Activated T-cell treated with anti-CD3 and anti-CD28 coated beads, Interleukin-2, amount 50 U/mL, for 72 hours (primary cell): Measurements from ENCODE around the gene DMD. TPM values are rescaled to one million over a fixed set of nuclear protein-coding genes. Genes with fewer than 3 reads are reported as not detected.
"Not testable (repeated sequence)": the region's sequence is repeated elsewhere in the genome, so short reads cannot be mapped to it uniquely, and the experiment has no call there.

Experiments
- ATAC-seq, 2 donors: fragments of 150-1000 bp; cut with Tn5 transposase; replicated peaks in 1 of 2; 2 replicates each; pipeline ENCODE4 v1.10.0; 2021; ENCODE audit warnings: moderate library complexity in 2 of 2, mild to moderate bottlenecking in 1 of 2
- DNase-seq, 2 donors: peaks; one replicate each; pipeline ENCODE4 v3.0.0; 2021 to 2022; ENCODE audit warnings: mixed read lengths in 1 of 2
- H3K27ac Mint-ChIP-seq: one replicate; pipeline ENCODE4 v1.8.0; 2022; ENCODE audit warnings: mild to moderate bottlenecking, moderate library complexity, mixed read lengths
- H3K27me3 Mint-ChIP-seq: one replicate; pipeline ENCODE4 v1.8.0; 2022; ENCODE audit warnings: low read depth, mixed read lengths
- H3K36me3 Mint-ChIP-seq, 2 donors: one replicate each; pipeline ENCODE4 v1.8.0; 2022; ENCODE audit warnings: mixed read lengths in 2 of 2, mild to moderate bottlenecking in 1 of 2; ENCODE audit not compliant: insufficient read depth in 2 of 2
- H3K4me1 Mint-ChIP-seq: one replicate; pipeline ENCODE4 v1.8.0; 2022; ENCODE audit warnings: low read depth, mixed read lengths
- H3K4me3 Mint-ChIP-seq, 2 donors: one replicate each; pipeline ENCODE4 v1.8.0; 2022; ENCODE audit warnings: mild to moderate bottlenecking in 2 of 2, mixed read lengths in 2 of 2, moderate library complexity in 2 of 2
- H3K9me3 Mint-ChIP-seq, 2 donors: one replicate each; pipeline ENCODE4 v1.8.0; 2022; ENCODE audit warnings: mixed read lengths in 2 of 2
- total RNA-seq, 2 donors: library from RNA; stranded (reverse); gene quantifications; one replicate each; pipeline ENCODE4 v1.2.3, GENCODE V29; 2022

The DMD gene
- total RNA-seq, 2 donors from 2014 or later, result 2.9 to 4.6 TPM

DNA sequence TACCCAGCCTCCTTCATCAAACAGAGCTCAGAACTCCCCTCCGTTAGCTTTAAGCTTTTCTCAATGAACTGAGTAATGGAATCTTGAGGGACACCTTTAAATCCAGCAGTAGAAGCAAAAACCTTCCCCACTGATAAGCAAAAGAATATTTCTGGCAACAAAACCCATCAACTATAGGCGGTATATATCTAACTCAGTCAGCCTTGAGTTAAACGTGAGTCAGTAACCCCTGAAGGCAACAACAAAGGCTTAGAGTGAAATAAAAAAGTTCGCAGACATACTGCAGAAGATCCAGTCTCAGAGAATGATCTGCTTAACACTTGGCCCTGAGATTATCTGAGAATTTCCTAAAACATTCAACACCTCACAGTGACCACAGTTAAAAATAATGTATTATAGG lies 77.2 kb downstream of the DMD start:
- no peak overlapping the region for H3K27ac Mint-ChIP-seq
- no peaks in the 10 kb centered on the region for H3K27me3 Mint-ChIP-seq
- no peaks in the 10 kb centered on the region for H3K36me3 Mint-ChIP-seq
- no peaks in the 10 kb centered on the region for H3K4me1 Mint-ChIP-seq
- peaks cover 0 to 1% of the 10 kb centered on the region in 2 donors for H3K9me3 Mint-ChIP-seq
- DNase-seq (no peak), ATAC-seq (no peak)
- H3K4me3 Mint-ChIP-seq, result no peak overlapping the region

GRCh38 chrX:33133320-33133719 lies 78.0 kb downstream of the DMD start:
- no peak overlapping the region for H3K4me3 Mint-ChIP-seq
- H3K4me1 Mint-ChIP-seq, result no peaks in the 10 kb centered on the region
- DNase-seq (no peak), ATAC-seq (no peak)
- H3K9me3 Mint-ChIP-seq, result peaks cover 0 to 1% of the 10 kb centered on the region in 2 donors
- no peaks in the 10 kb centered on the region for H3K27me3 Mint-ChIP-seq
- H3K27ac Mint-ChIP-seq, result no peak overlapping the region
- H3K36me3 Mint-ChIP-seq, result no peaks in the 10 kb centered on the region

GRCh38 chrX:33132569-33132968 lies 78.8 kb downstream of the DMD start:
- H3K4me1 Mint-ChIP-seq, result no peaks in the 10 kb centered on the region
- no peak overlapping the region for H3K4me3 Mint-ChIP-seq
- ATAC-seq (no peak), DNase-seq (no peak)
- no peaks in the 10 kb centered on the region for H3K36me3 Mint-ChIP-seq
- no peaks in the 10 kb centered on the region for H3K27me3 Mint-ChIP-seq
- H3K9me3 Mint-ChIP-seq, result peaks cover 0 to 1% of the 10 kb centered on the region in 2 donors
- H3K27ac Mint-ChIP-seq, result no peak overlapping the region

DNA sequence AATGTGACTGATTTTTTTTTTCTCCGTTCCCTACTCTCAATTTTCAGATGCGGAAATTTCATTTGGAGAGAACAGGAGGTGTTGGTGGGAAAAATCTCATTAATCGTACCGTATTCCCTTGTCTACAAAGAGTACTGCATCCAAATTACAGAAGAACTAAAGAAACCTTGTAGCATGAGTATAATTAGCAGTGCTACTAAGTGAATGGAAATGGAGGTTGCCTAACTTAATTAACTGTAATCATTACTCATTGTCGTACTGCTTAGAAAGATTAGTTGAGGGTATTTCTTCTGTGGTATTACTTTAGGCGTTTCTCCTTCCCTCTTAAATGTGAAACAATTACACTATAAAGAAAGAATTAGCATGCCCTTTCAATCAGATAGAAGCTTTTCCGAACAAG lies 81.7 kb downstream of the DMD start:
- Mint-ChIP-seq H3K36me3 (no peaks in the 10 kb centered on the region), H3K27ac (no peak overlapping the region), H3K4me1 (no peaks in the 10 kb centered on the region), H3K4me3 (no peak overlapping the region), H3K27me3 (no peaks in the 10 kb centered on the region), H3K9me3 (no peaks in the 10 kb centered on the region)
- ATAC-seq, result no peak
- DNase-seq, result no peak

GRCh38 chrX:33128048-33128805 lies 83.1 kb downstream of the DMD start:
- no peak overlapping the region for H3K27ac Mint-ChIP-seq
- ATAC-seq, result no peak
- no peak overlapping the region for H3K4me3 Mint-ChIP-seq
- no peaks in the 10 kb centered on the region for H3K36me3 Mint-ChIP-seq
- DNase-seq, result no peak
- no peaks in the 10 kb centered on the region for H3K4me1 Mint-ChIP-seq
- H3K27me3 Mint-ChIP-seq, result no peaks in the 10 kb centered on the region
- no peaks in the 10 kb centered on the region for H3K9me3 Mint-ChIP-seq

GRCh38 chrX:33126469-33126868 lies 84.9 kb downstream of the DMD start:
- no peaks in the 10 kb centered on the region for H3K9me3 Mint-ChIP-seq
- H3K4me1 Mint-ChIP-seq, result no peaks in the 10 kb centered on the region

DNA sequence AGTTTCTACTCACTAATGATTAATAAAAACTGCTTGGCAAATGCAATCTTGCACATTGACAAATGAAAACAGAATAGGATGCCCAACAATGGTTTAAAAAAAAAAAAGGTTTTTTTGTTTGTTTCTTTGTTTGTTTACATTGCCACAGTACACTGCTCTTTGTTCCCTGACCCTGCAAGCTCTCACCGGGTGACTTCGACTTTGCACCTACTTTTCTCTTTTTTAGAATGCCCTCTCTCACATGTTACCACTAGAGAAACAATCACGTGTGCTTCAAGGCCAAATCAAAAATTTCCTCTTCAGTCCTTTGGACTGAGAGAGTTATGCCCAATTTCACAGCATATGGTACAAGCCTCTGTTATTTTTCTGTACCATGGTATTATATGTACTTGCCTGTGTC lies 101.5 kb downstream of the DMD start:
- H3K36me3 Mint-ChIP-seq, result no peaks in the 10 kb centered on the region
- no peak overlapping the region for H3K27ac Mint-ChIP-seq
- no peak for ATAC-seq
- H3K9me3 Mint-ChIP-seq, result no peaks in the 10 kb centered on the region
- no peaks in the 10 kb centered on the region for H3K27me3 Mint-ChIP-seq
- DNase-seq, result no peak
- no peaks in the 10 kb centered on the region for H3K4me1 Mint-ChIP-seq
- H3K4me3 Mint-ChIP-seq, result no peak overlapping the region

More at GRCh38 chrX:33126469-33126868, 84.9 kb downstream of the DMD start:
- no peak for DNase-seq
- Mint-ChIP-seq H3K36me3 (no peaks in the 10 kb centered on the region), H3K4me3 (no peak overlapping the region), H3K27me3 (no peaks in the 10 kb centered on the region), H3K27ac (no peak overlapping the region)
- no peak for ATAC-seq

DNA sequence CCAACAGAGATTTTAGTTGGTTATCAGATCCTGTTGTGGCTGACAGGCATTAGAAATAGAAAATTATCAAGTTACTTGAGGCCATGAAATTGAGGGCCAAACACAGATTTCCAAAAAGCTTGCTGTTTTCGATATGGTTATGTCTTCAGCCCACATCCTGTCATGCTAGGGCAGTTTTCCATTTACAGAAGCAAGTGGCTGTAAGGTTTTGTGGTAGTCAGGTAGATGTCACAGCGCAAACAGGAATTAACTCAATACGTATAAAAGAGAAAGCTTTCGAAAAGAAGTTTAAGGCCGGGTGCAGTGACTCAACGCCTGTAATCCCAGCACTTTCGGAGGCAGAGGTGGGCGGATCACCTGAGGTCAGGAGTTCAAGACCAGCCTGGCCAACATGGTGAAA lies 104.6 kb downstream of the DMD start:
- H3K4me1 Mint-ChIP-seq, result no peaks in the 10 kb centered on the region
- no peaks in the 10 kb centered on the region for H3K9me3 Mint-ChIP-seq
- no peaks in the 10 kb centered on the region for H3K36me3 Mint-ChIP-seq
- H3K27ac Mint-ChIP-seq, result no peak overlapping the region
- DNase-seq (no peak), ATAC-seq (no peak)
- H3K4me3 Mint-ChIP-seq, result no peak overlapping the region
- no peaks in the 10 kb centered on the region for H3K27me3 Mint-ChIP-seq

DNA sequence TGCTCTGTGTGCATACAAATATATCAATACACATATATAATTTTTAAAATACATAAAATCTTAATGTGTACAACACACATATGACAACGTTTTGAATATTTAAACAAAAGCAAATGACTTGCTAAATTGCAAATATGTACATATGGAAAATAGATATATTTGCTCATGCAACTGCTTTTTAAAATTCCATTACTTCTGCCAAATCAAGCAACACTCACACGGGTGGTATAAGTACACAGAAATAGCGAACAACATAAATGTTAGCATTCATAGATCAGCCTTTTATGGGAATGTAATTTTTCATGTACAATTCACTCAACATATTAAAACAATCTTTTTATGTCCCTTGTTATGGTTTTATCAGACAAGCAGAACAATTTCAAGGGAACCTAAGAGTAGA lies 116.3 kb downstream of the DMD start:
- ATAC-seq (no peak), DNase-seq (no peak)
- no peak overlapping the region for H3K4me3 Mint-ChIP-seq
- H3K36me3 Mint-ChIP-seq, result no peaks in the 10 kb centered on the region
- no peak overlapping the region for H3K27ac Mint-ChIP-seq
- H3K4me1 Mint-ChIP-seq, result no peaks in the 10 kb centered on the region
- H3K9me3 Mint-ChIP-seq, result no peaks in the 10 kb centered on the region
- no peaks in the 10 kb centered on the region for H3K27me3 Mint-ChIP-seq

DNA sequence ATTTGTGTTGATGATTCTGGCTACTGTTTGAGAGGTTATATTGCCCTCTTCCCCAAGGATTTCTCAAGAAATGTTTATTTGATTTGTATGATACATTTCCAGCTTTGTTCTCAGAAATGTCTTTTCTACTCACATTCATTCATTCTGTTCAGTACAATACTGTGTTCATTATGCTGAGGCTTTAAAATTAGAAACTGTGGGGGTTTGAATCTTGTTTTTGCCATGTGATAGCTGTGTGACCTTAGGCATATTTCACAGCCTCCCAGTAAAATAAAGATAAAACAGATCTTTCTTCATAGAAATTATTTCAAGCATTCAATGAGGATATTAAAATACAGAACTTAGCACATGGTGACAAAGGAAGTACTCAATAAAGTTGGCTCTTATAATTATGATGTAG lies 123.9 kb downstream of the DMD start:
- H3K4me1 Mint-ChIP-seq, result no peaks in the 10 kb centered on the region
- no peak overlapping the region for H3K27ac Mint-ChIP-seq
- ATAC-seq, result no peak
- no peak overlapping the region for H3K4me3 Mint-ChIP-seq
- H3K9me3 Mint-ChIP-seq, result peaks cover 1 to 4% of the 10 kb centered on the region in 2 donors
- DNase-seq, result no peak
- no peaks in the 10 kb centered on the region for H3K27me3 Mint-ChIP-seq
- no peaks in the 10 kb centered on the region for H3K36me3 Mint-ChIP-seq

DNA sequence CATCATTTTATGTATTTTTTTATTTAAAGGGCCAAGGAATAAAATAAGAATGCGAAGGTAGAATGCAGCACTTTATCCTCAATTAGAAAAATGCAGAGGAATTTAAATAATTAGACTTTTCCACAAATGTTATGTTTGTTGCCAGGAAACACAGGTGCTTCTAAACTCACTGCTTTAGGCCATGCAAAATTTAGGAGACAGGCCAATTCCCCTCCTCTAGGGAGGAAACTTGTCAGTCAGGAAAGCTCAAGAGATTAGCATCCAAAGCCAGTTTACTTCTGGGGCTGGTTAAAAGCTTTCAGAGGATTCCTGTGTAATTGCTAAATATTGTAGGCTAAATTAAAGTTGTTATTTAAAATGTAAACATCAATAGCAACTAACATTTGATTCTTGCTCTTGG lies 124.5 kb downstream of the DMD start:
- Mint-ChIP-seq H3K9me3 (peaks cover 1 to 4% of the 10 kb centered on the region in 2 donors), H3K27me3 (no peaks in the 10 kb centered on the region), H3K27ac (no peak overlapping the region), H3K4me1 (no peaks in the 10 kb centered on the region), H3K4me3 (no peak overlapping the region), H3K36me3 (no peaks in the 10 kb centered on the region)
- DNase-seq, result no peak
- no peak for ATAC-seq

DNA sequence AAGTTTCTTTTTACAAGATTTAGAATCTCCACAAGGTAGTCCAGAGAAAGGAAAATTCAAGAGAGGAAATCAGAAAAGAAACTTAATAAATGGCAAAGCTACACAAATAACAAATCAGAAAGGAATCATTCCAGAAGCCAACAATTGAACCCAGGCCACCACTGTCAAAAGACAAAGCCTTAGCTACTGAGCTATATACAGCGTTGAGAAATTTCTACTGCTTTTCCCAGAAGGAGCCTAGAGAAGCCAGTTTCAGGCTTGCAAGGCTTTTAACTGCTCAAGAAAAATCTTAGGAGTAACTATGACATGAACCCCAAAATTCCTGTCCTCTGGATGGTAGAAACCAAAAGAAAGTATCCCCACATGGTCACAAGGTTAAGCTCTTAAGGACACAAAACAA lies 129.0 kb downstream of the DMD start:
- Mint-ChIP-seq H3K4me3 (no peak overlapping the region), H3K36me3 (peaks cover 1 to 2% of the 10 kb centered on the region in 2 donors), H3K27ac (no peak overlapping the region), H3K4me1 (no peaks in the 10 kb centered on the region), H3K9me3 (peaks cover 3 to 6% of the 10 kb centered on the region in 2 donors), H3K27me3 (no peaks in the 10 kb centered on the region)
- DNase-seq (no peak), ATAC-seq (no peak)

- H3K9me3 Mint-ChIP-seq, result peaks cover 3 to 4% of the 10 kb centered on the region in 2 donors
- H3K4me1 Mint-ChIP-seq, result no peaks in the 10 kb centered on the region
- H3K36me3 Mint-ChIP-seq, result peaks cover 1 to 2% of the 10 kb centered on the region in 2 donors
- no peak overlapping the region for H3K27ac Mint-ChIP-seq
- H3K4me3 Mint-ChIP-seq, result no peak overlapping the region
- H3K27me3 Mint-ChIP-seq, result no peaks in the 10 kb centered on the region
- ATAC-seq (no peak), DNase-seq (no peak)
Measured at GRCh38 chrX:33078273-33078672, 133.1 kb downstream of the DMD start.

GRCh38 chrX:33073660-33074059 lies 137.7 kb downstream of the DMD start:
- not testable (repeated sequence) for ATAC-seq, H3K27ac Mint-ChIP-seq, H3K4me3 Mint-ChIP-seq, H3K4me1 Mint-ChIP-seq, H3K9me3 Mint-ChIP-seq, H3K27me3 Mint-ChIP-seq, H3K36me3 Mint-ChIP-seq, DNase-seq
